OCI-LY1 (cell line): ENCODE data around the gene MN1.

Experiments used
- H2AFZ ChIP-seq: fragments of 200-600 bp; sonication (generic), shearing (Covaris generic); 2 replicates; pipeline ENCODE4 v1.6.0; 2014; ENCODE audit warnings: antibody characterized with exemption, mild to moderate bottlenecking, low read length
- H3F3A ChIP-seq: fragments of 200-600 bp; sonication (generic), shearing (Covaris generic); 2 replicates; pipeline ENCODE4 v1.6.0; 2014; ENCODE audit warnings: mild to moderate bottlenecking, antibody characterized with exemption, low read length, moderate library complexity; ENCODE audit not compliant: insufficient read depth
- H3K27ac ChIP-seq: fragments of 200-600 bp; sonication (generic); 2 replicates; pipeline ENCODE4 v1.5.1; 2014; ENCODE audit warnings: low read length, mixed run types, mild to moderate bottlenecking, low read depth; ENCODE audit not compliant: poor library complexity, severe bottlenecking
- H3K27me3 ChIP-seq: fragments of 200-600 bp; sonication (generic); 2 replicates; pipeline ENCODE4 v1.6.0; 2014; ENCODE audit warnings: antibody characterized with exemption, mild to moderate bottlenecking, low read length, moderate library complexity; ENCODE audit not compliant: insufficient read depth
- H3K36me3 ChIP-seq: fragments of 200-600 bp; sonication (generic); 2 replicates; pipeline ENCODE4 v1.6.1; 2014; ENCODE audit warnings: mild to moderate bottlenecking, antibody characterized with exemption, low read length, moderate library complexity, mixed read lengths; ENCODE audit not compliant: insufficient read depth
- H3K4me1 ChIP-seq: fragments of 200-600 bp; sonication (generic); 2 replicates; pipeline ENCODE4 v1.5.1; 2014; ENCODE audit warnings: mild to moderate bottlenecking, low read length, moderate library complexity; ENCODE audit not compliant: insufficient read depth, severe bottlenecking
- H3K4me2 ChIP-seq: fragments of 200-600 bp; sonication (generic), shearing (Covaris generic); 2 replicates; pipeline ENCODE4 v1.6.1; 2014; ENCODE audit warnings: low read length
- H3K4me3 ChIP-seq: fragments of 200-600 bp; sonication (generic); 2 replicates; pipeline ENCODE4 v1.5.1; 2014; ENCODE audit warnings: low read length, low read depth, mild to moderate bottlenecking, mixed read lengths; ENCODE audit not compliant: poor library complexity, severe bottlenecking
- H3K79me2 ChIP-seq: fragments of 200-600 bp; shearing (Covaris generic); 2 replicates; pipeline ENCODE4 v1.6.1; 2016; ENCODE audit warnings: mixed run types, low read length, mixed read lengths; ENCODE audit not compliant: insufficient read depth
- H3K9ac ChIP-seq: fragments of 200-600 bp; sonication (generic), shearing (Covaris generic); 2 replicates; pipeline ENCODE4 v1.6.1; 2014; ENCODE audit warnings: mild to moderate bottlenecking, low read length, mixed read lengths
- H3K9me2 ChIP-seq: fragments of 200-600 bp; sonication (generic), shearing (Covaris generic); 2 replicates; pipeline ENCODE4 v1.6.1; 2014; ENCODE audit warnings: low read depth, mild to moderate bottlenecking, low read length, mixed read lengths
- H3K9me3 ChIP-seq: fragments of 200-600 bp; shearing (Covaris generic); 2 replicates; pipeline ENCODE4 v1.6.1; 2014; ENCODE audit warnings: low read length, mixed read lengths
- H4K20me1 ChIP-seq: fragments of 200-600 bp; sonication (generic), shearing (Covaris generic); 2 replicates; pipeline ENCODE4 v1.6.0; 2016; ENCODE audit warnings: mild to moderate bottlenecking, low read length; ENCODE audit not compliant: insufficient read depth
- EZH2 ChIP-seq: fragments of 200-600 bp; sonication (generic), shearing (Covaris generic); IDR thresholded peaks from 2 replicates; pipeline ENCODE4 v1.8.0; 2017; ENCODE audit warnings: borderline replicate concordance, mixed run types, mild to moderate bottlenecking, antibody characterized with exemption, low read length, moderate library complexity, mixed read lengths
- TF ChIP-seq, protein P1 (sequence below): fragments of 200-600 bp; sonication (generic), shearing (Covaris generic); IDR thresholded peaks from 2 replicates; pipeline ENCODE4 v1.5.1; 2017; ENCODE audit warnings: mild to moderate bottlenecking, antibody characterized with exemption, low read length, moderate library complexity, mixed read lengths

MN1 gene

DNA sequence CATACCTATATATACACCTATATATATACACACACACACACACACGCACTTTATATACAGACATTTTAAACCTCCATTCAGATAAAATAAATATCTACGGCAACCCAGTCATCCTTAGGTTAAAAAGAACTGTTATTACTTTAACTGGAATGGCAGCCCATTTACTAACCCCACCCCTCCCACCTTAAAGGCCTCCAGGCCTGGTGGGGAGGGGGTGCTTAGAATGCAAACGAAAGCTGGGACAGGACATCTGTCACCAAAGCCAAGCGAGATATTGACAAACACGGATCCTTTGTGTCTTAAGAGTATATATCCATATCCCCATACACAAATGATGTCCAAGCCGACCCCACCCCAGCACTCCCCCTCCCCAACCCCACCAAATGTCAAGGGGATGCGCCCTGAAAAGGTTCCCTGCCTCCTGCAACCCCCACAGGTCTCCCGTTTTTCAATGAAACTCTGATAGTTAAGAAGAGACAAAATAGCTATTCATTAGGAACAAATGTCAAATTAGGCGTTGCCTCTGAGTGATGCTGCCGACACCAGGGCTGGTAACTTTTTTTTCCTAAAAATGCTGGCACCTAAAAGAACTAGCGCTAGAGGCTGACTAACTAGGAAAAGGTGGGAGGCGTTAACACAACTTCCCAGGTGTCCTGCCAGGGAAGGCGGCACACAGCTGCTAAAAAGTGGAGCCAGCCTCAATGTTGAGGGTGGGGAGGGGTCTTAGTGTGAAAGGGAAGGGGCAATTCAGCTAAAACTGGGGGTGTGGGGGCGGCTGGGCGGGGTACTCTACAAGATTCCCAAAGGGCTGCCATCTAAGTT is 5.6 kb downstream of the MN1 start:
- Histone ChIP-seq H4K20me1 (no peaks in the 10 kb centered on the region), H3K9me2 (no peaks in the 10 kb centered on the region), H3K36me3 (no peaks in the 10 kb centered on the region), H3K4me3 (no peak overlapping the region), H3K4me2 (no peak overlapping the region), H3K27ac (no peak overlapping the region), H3K79me2 (no peaks in the 10 kb centered on the region), H3K4me1 (no peaks in the 10 kb centered on the region), H3F3A (no peaks in the 10 kb centered on the region), H3K9me3 (no peaks in the 10 kb centered on the region), H2AFZ (no peak overlapping the region), H3K27me3 (no peaks in the 10 kb centered on the region), H3K9ac (no peak overlapping the region)
- TF ChIP-seq EZH2: no peak
- TF ChIP-seq, protein P1, sequence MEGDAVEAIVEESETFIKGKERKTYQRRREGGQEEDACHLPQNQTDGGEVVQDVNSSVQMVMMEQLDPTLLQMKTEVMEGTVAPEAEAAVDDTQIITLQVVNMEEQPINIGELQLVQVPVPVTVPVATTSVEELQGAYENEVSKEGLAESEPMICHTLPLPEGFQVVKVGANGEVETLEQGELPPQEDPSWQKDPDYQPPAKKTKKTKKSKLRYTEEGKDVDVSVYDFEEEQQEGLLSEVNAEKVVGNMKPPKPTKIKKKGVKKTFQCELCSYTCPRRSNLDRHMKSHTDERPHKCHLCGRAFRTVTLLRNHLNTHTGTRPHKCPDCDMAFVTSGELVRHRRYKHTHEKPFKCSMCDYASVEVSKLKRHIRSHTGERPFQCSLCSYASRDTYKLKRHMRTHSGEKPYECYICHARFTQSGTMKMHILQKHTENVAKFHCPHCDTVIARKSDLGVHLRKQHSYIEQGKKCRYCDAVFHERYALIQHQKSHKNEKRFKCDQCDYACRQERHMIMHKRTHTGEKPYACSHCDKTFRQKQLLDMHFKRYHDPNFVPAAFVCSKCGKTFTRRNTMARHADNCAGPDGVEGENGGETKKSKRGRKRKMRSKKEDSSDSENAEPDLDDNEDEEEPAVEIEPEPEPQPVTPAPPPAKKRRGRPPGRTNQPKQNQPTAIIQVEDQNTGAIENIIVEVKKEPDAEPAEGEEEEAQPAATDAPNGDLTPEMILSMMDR: no peak

DNA sequence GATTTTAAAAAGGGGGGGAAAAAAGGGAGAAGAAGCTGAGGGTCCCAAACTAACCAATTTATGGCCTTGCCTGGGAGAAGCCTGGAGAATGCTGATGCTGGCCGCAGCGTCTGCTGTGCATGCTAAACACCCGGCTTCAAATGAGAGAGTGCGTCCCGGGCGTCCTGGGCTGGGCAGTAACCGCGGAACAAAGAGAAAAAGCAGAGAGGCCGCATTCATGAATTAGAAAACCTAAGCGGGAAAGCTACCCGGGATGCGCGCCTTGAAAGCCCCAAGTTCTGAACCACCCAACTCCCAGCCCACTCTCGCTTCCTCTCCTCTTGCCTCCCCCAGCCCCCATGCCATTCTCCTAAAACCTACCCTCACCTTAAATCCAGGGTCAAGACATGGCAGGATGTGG is 6.5 kb downstream of the MN1 start:
- no peaks in the 10 kb centered on the region for H3F3A ChIP-seq
- H3K4me3 ChIP-seq: no peak overlapping the region
- no peaks in the 10 kb centered on the region for H3K36me3 ChIP-seq
- H3K27ac ChIP-seq: no peak overlapping the region
- H3K27me3 ChIP-seq: no peaks in the 10 kb centered on the region
- H2AFZ ChIP-seq: no peak overlapping the region
- no peaks in the 10 kb centered on the region for H3K79me2 ChIP-seq
- no peaks in the 10 kb centered on the region for H3K9me2 ChIP-seq
- no peaks in the 10 kb centered on the region for H3K4me1 ChIP-seq
- H3K9ac ChIP-seq: no peak overlapping the region
- no peaks in the 10 kb centered on the region for H3K9me3 ChIP-seq
- no peak overlapping the region for H3K4me2 ChIP-seq
- H4K20me1 ChIP-seq: no peaks in the 10 kb centered on the region
- no peak for TF ChIP-seq EZH2
- TF ChIP-seq, protein P1: no peak

DNA sequence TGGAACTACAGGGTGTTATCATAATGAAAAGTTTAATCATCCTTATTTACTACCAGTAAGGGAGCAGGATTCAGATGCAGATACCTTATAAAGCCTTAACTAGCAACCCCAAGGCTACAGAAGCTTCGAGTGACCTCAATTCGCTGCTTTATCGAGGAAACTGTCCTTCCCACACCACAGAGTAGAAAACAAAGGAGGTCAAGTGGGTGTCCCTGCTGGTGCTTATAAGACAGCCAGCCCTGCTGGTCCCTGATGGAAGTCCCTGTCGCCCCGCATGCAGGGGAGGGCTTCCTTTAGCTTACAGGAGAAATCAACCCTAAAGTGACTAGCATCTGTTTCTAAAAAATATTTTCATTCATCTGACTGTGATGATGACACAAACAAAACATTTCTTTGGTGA is 7.3 kb downstream of the MN1 start:
- Histone ChIP-seq H3K27me3 (no peaks in the 10 kb centered on the region), H4K20me1 (no peaks in the 10 kb centered on the region), H3K9me2 (no peaks in the 10 kb centered on the region), H3K4me3 (no peak overlapping the region), H3K9me3 (no peaks in the 10 kb centered on the region), H3K9ac (no peak overlapping the region), H3K79me2 (no peaks in the 10 kb centered on the region), H2AFZ (no peak overlapping the region), H3K4me2 (no peak overlapping the region), H3K27ac (no peak overlapping the region), H3K4me1 (no peaks in the 10 kb centered on the region), H3K36me3 (no peaks in the 10 kb centered on the region), H3F3A (no peaks in the 10 kb centered on the region)
- no peak for TF ChIP-seq EZH2
- TF ChIP-seq, protein P1: no peak
